ENCODE data around the gene ENTPD2. TPM values are rescaled to one million over a fixed set of nuclear protein-coding genes. Genes with fewer than 3 reads are reported as not detected.
"Not testable (repeated sequence)": the region's sequence is repeated elsewhere in the genome, so short reads cannot be mapped to it uniquely, and the experiment has no call there.

Gene ENTPD2
- total and polyA plus RNA-seq, 2 donors (not counting 1 experiment from before 2014, with no cell fraction given): under 0.01 TPM; not detected in 1

GRCh38 chr9:137064027-137064879 lies 10.4 kb upstream of the ENTPD2 start:
- DNase-seq (ENCODE audit: low read depth in 2 of 2): peak in 1 of 2 donors; percentile 39
- no peak overlapping the region for H3K9ac ChIP-seq (ENCODE audit: insufficient read depth, low read length)

GRCh38 chr9:137063311-137064026 lies 9.6 kb upstream of the ENTPD2 start:
- Histone ChIP-seq H3K27me3 (ENCODE audit: control insufficient read depth, insufficient read depth, low read length) (peaks cover 2% of the 10 kb centered on the region), H3K4me3 (replicated peaks in 1 of 4; ENCODE audit: control extremely low read depth in 1 of 4, insufficient read depth in 1 of 4, low read depth in 3 of 4, low read length in 4 of 4) (no peak overlapping the region), H3K9ac (ENCODE audit: insufficient read depth, low read length) (no peak overlapping the region), H3K36me3 (ENCODE audit: control insufficient read depth, insufficient read depth, low read length) (no peaks in the 10 kb centered on the region), H3K4me2 (ENCODE audit: extremely low read depth, insufficient read depth, low read length) (no peak overlapping the region), H3K9me3 (ENCODE audit: control insufficient read depth, insufficient read depth, low read depth, low read length) (no peaks in the 10 kb centered on the region), H3K4me1 (ENCODE audit: control insufficient read depth, extremely low read depth, insufficient read depth, low read length) (no peaks in the 10 kb centered on the region), H3K27ac (ENCODE audit: insufficient read depth, low read length) (no peak overlapping the region), H2AFZ (ENCODE audit: low read length) (no peak overlapping the region), H3K79me2 (ENCODE audit: control insufficient read depth, insufficient read depth, low read length) (no peaks in the 10 kb centered on the region), H4K20me1 (ENCODE audit: control insufficient read depth, extremely low read depth, insufficient read depth, low read length) (no peaks in the 10 kb centered on the region)
- no peak for TF ChIP-seq CTCF (conservative IDR thresholded peaks at IDR 0.05 in 1 of 2, IDR thresholded peaks at IDR 0.05 in 1 of 2; ENCODE audit: low read depth in 1 of 2, low read length in 2 of 2)
- TF ChIP-seq EZH2 (IDR thresholded peaks at IDR 0.05; ENCODE audit: low read length, missing control alignments): no peak
- DNase-seq (ENCODE audit: low read depth in 2 of 2): no peak

More at GRCh38 chr9:137064027-137064879, 10.4 kb upstream of the ENTPD2 start:
- no peaks in the 10 kb centered on the region for H3K27me3 ChIP-seq (ENCODE audit: control insufficient read depth, insufficient read depth, low read length)
- no peaks in the 10 kb centered on the region for H4K20me1 ChIP-seq (ENCODE audit: control insufficient read depth, extremely low read depth, insufficient read depth, low read length)
- H3K79me2 ChIP-seq (ENCODE audit: control insufficient read depth, insufficient read depth, low read length): no peaks in the 10 kb centered on the region
- TF ChIP-seq EZH2 (IDR thresholded peaks at IDR 0.05; ENCODE audit: low read length, missing control alignments) (no peak), CTCF (conservative IDR thresholded peaks at IDR 0.05 in 1 of 2, IDR thresholded peaks at IDR 0.05 in 1 of 2; ENCODE audit: low read depth in 1 of 2, low read length in 2 of 2) (peak; percentile 78 to 89)
- no peak overlapping the region for H3K4me2 ChIP-seq (ENCODE audit: extremely low read depth, insufficient read depth, low read length)
- peaks cover 3% of the 10 kb centered on the region for H3K4me1 ChIP-seq (ENCODE audit: control insufficient read depth, extremely low read depth, insufficient read depth, low read length)
- no peaks in the 10 kb centered on the region for H3K36me3 ChIP-seq (ENCODE audit: control insufficient read depth, insufficient read depth, low read length)
- H3K27ac ChIP-seq (ENCODE audit: insufficient read depth, low read length): no peak overlapping the region
- no peak overlapping the region for H3K4me3 ChIP-seq (replicated peaks in 1 of 4; ENCODE audit: control extremely low read depth in 1 of 4, insufficient read depth in 1 of 4, low read depth in 3 of 4, low read length in 4 of 4)
- no peaks in the 10 kb centered on the region for H3K9me3 ChIP-seq (ENCODE audit: control insufficient read depth, insufficient read depth, low read depth, low read length)
- no peak overlapping the region for H2AFZ ChIP-seq (ENCODE audit: low read length)

DNA sequence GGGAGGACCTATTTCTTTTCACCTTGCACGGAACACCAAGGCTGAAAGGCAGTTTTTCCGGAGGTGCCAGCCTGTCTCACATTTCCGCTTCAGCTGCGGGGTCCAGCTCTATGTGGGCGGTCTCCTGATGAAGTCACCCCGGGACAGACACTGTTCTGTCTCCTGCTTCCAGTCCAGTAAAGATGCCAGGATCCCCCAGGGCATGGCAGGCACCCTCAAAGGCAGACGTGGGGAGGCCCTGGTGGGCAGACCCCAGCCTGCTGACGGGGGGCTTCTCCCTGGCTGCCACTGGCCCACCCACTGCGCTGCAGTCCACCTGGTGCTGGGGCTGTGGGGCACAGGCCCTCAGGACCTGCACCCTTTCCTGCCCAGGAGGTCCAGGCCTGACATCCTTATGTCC lies 8.9 kb upstream of the ENTPD2 start:
- not testable (repeated sequence) for H3K9ac ChIP-seq (ENCODE audit: insufficient read depth, low read length); H3K4me3 ChIP-seq (replicated peaks in 1 of 4; ENCODE audit: control extremely low read depth in 1 of 4, insufficient read depth in 1 of 4, low read depth in 3 of 4, low read length in 4 of 4); H4K20me1 ChIP-seq (ENCODE audit: control insufficient read depth, extremely low read depth, insufficient read depth, low read length); H3K4me2 ChIP-seq (ENCODE audit: extremely low read depth, insufficient read depth, low read length); H3K9me3 ChIP-seq (ENCODE audit: control insufficient read depth, insufficient read depth, low read depth, low read length); H3K36me3 ChIP-seq (ENCODE audit: control insufficient read depth, insufficient read depth, low read length); H3K27me3 ChIP-seq (ENCODE audit: control insufficient read depth, insufficient read depth, low read length); H3K27ac ChIP-seq (ENCODE audit: insufficient read depth, low read length); H3K4me1 ChIP-seq (ENCODE audit: control insufficient read depth, extremely low read depth, insufficient read depth, low read length); H3K79me2 ChIP-seq (ENCODE audit: control insufficient read depth, insufficient read depth, low read length); DNase-seq (ENCODE audit: low read depth in 2 of 2); H2AFZ ChIP-seq (ENCODE audit: low read length)

Measured in fibroblast of lung (primary cell).